Endodermal cell (in vitro differentiated cells): ENCODE measurements around the gene FLRT2. TPM values are rescaled to one million over a fixed set of nuclear protein-coding genes. Genes with fewer than 3 reads are reported as not detected.

Experiments
- DNase-seq: peaks from one replicate; pipeline ENCODE4 v3.0.0-alpha.2; 2017
- H3K27ac ChIP-seq: 2 replicates; pipeline ENCODE4 v1.5.1; 2013; ENCODE audit warnings: mild to moderate bottlenecking, low read depth, low read length, moderate library complexity
- H3K27me3 ChIP-seq: 2 replicates; pipeline ENCODE4 v1.6.1; 2013; ENCODE audit warnings: mild to moderate bottlenecking, low read length, moderate library complexity; ENCODE audit not compliant: insufficient read depth, control insufficient read depth, poor library complexity, severe bottlenecking
- H3K36me3 ChIP-seq: 2 replicates; pipeline ENCODE4 v1.7.0; 2013; ENCODE audit warnings: mild to moderate bottlenecking, low read length, moderate library complexity; ENCODE audit not compliant: control insufficient read depth, insufficient read depth
- H3K4me1 ChIP-seq: one replicate; pipeline ENCODE4 v1.7.0; 2013; ENCODE audit warnings: low read length; ENCODE audit not compliant: control insufficient read depth, insufficient read depth
- H3K4me3 ChIP-seq: 2 replicates; pipeline ENCODE4 v1.5.1; 2013; ENCODE audit warnings: mild to moderate bottlenecking, low read length, moderate library complexity
- H3K9ac ChIP-seq: 2 replicates; pipeline ENCODE4 v1.6.1; 2013; ENCODE audit warnings: mild to moderate bottlenecking, low read length, moderate library complexity; ENCODE audit not compliant: poor library complexity, severe bottlenecking; ENCODE audit errors: extremely low read depth
- H3K9me3 ChIP-seq: 2 replicates; pipeline ENCODE4 v1.6.1; 2013; ENCODE audit warnings: mild to moderate bottlenecking, low read length, moderate library complexity; ENCODE audit not compliant: control insufficient read depth
- H3K27ac Mint-ChIP-seq: 2 replicates; pipeline ENCODE4 v1.8.0; 2020; ENCODE audit warnings: mixed read lengths
- H3K27me3 Mint-ChIP-seq: 2 replicates; pipeline ENCODE4 v1.8.0; 2021; ENCODE audit warnings: mild to moderate bottlenecking, mixed read lengths; ENCODE audit not compliant: insufficient read depth
- H3K36me3 Mint-ChIP-seq: 2 replicates; pipeline ENCODE4 v1.8.0; 2020; ENCODE audit warnings: low read depth, mixed read lengths
- H3K4me1 Mint-ChIP-seq: 2 replicates; pipeline ENCODE4 v1.8.0; 2020; ENCODE audit warnings: mixed read lengths
- H3K4me3 Mint-ChIP-seq: 2 replicates; pipeline ENCODE4 v1.8.0; 2020; ENCODE audit warnings: mild to moderate bottlenecking, moderate library complexity, mixed read lengths
- H3K9me3 Mint-ChIP-seq: 2 replicates; pipeline ENCODE4 v1.8.0; 2020; ENCODE audit warnings: mild to moderate bottlenecking, mixed read lengths
- CTCF ChIP-seq: fragments of 200-600 bp; sonication (generic); conservative IDR thresholded peaks from 2 replicates; pipeline ENCODE4 v1.5.0; 2021; ENCODE audit warnings: antibody characterized with exemption, mild to moderate bottlenecking
- WGBS, 2 experiments: methylation state at CpG; one replicate each; pipeline versions ENCODE4 v1.1.5 to v1.1.7; 2013; ENCODE audit warnings: missing lambda C conversion rate in 2 of 2, mixed read lengths in 1 of 2; ENCODE audit not compliant: insufficient coverage in 1 of 2, insufficient read length in 1 of 2; 5-methylcytosine and 5-hydroxymethylcytosine counted together
- total RNA-seq, 2 donors: library from RNA; stranded (reverse); fragmentation: NEBNext Ultra II Directional in 1 of 2; extraction: Animal tissue kit (Norgen Biotek cat#: 25700) in 1 of 2; gene quantifications; 2 replicates in 1 of 2; 3 replicates in 1 of 2; pipeline ENCODE4 v1.2.1, GENCODE V29; 2021

Gene FLRT2
- total RNA-seq, 2 donors from 2014 or later: 26.8 to 36.4 TPM

GRCh38 chr14:85662096-85662495 is 132.2 kb downstream of the FLRT2 start:
- no peak overlapping the region for H3K27ac Mint-ChIP-seq
- DNase-seq: no peak
- H3K4me3 ChIP-seq: no peak overlapping the region
- H3K27me3 Mint-ChIP-seq: no peaks in the 10 kb centered on the region
- H3K4me1 ChIP-seq: no peaks in the 10 kb centered on the region
- H3K36me3 ChIP-seq: no peaks in the 10 kb centered on the region
- no peak overlapping the region for H3K27ac ChIP-seq
- H3K4me1 Mint-ChIP-seq: peaks cover 11% of the 10 kb centered on the region
- 86 to 88% methylated on average over 9 of the region's 9 CpGs for WGBS, 2 experiments
- no peak overlapping the region for H3K4me3 Mint-ChIP-seq
- no peak for TF ChIP-seq CTCF
- H3K36me3 Mint-ChIP-seq: no peaks in the 10 kb centered on the region
- H3K9ac ChIP-seq: no peak overlapping the region
- H3K9me3 ChIP-seq: no peaks in the 10 kb centered on the region
- no peaks in the 10 kb centered on the region for H3K27me3 ChIP-seq
- no peaks in the 10 kb centered on the region for H3K9me3 Mint-ChIP-seq

GRCh38 chr14:85663256-85663655 is 133.3 kb downstream of the FLRT2 start:
- WGBS, 2 experiments: 93 to 95% methylated on average over 2 of the region's 2 CpGs
- no peaks in the 10 kb centered on the region for H3K27me3 Mint-ChIP-seq
- no peaks in the 10 kb centered on the region for H3K9me3 Mint-ChIP-seq
- no peak overlapping the region for H3K4me3 Mint-ChIP-seq
- Histone ChIP-seq H3K27me3 (no peaks in the 10 kb centered on the region), H3K9ac (no peak overlapping the region), H3K4me3 (no peak overlapping the region), H3K4me1 (no peaks in the 10 kb centered on the region), H3K9me3 (no peaks in the 10 kb centered on the region), H3K27ac (no peak overlapping the region), H3K36me3 (no peaks in the 10 kb centered on the region)
- H3K4me1 Mint-ChIP-seq: peaks cover 14% of the 10 kb centered on the region
- TF ChIP-seq CTCF: no peak
- no peaks in the 10 kb centered on the region for H3K36me3 Mint-ChIP-seq
- H3K27ac Mint-ChIP-seq: no peak overlapping the region
- no peak for DNase-seq

- H3K27me3 Mint-ChIP-seq: no peaks in the 10 kb centered on the region
- no peak overlapping the region for H3K9ac ChIP-seq
- H3K36me3 Mint-ChIP-seq: no peaks in the 10 kb centered on the region
- H3K36me3 ChIP-seq: no peaks in the 10 kb centered on the region
- H3K27me3 ChIP-seq: no peaks in the 10 kb centered on the region
- no peaks in the 10 kb centered on the region for H3K9me3 ChIP-seq
- no peak overlapping the region for H3K4me3 ChIP-seq
- H3K4me1 Mint-ChIP-seq: peaks cover 14% of the 10 kb centered on the region
- H3K4me1 ChIP-seq: no peaks in the 10 kb centered on the region
- H3K9me3 Mint-ChIP-seq: no peaks in the 10 kb centered on the region
- no peak for TF ChIP-seq CTCF
- DNase-seq: no peak
- H3K27ac Mint-ChIP-seq: no peak overlapping the region
- H3K4me3 Mint-ChIP-seq: no peak overlapping the region
- no peak overlapping the region for H3K27ac ChIP-seq
Measured at GRCh38 chr14:85663667-85664066, 133.7 kb downstream of the FLRT2 start.
